GM12875 (cell line): ENCODE data around the gene MIB1.

Experiments used
- H3K4me3 ChIP-seq: one replicate; pipeline ENCODE4 v1.5.1; 2011; ENCODE audit warnings: low read depth, low read length, control low read depth
- CTCF ChIP-seq: IDR thresholded peaks from 2 replicates; pipeline ENCODE4 v1.5.1; 2011; ENCODE audit warnings: low read depth, mild to moderate bottlenecking, control low read depth, inconsistent platforms, low read length, moderate library complexity, borderline replicate concordance; ENCODE audit not compliant: insufficient read depth

The MIB1 gene

GRCh38 chr18:21760321-21760720, 19.7 kb downstream of the MIB1 start:
- H3K4me3 ChIP-seq, result no peak overlapping the region
- TF ChIP-seq CTCF, result no peak

GRCh38 chr18:21761471-21762115, 21.0 kb downstream of the MIB1 start:
- H3K4me3 ChIP-seq, result no peak overlapping the region
- no peak for TF ChIP-seq CTCF

- H3K4me3 ChIP-seq, result no peak overlapping the region
- TF ChIP-seq CTCF, result no peak
Measured at GRCh38 chr18:21762181-21762772, 21.7 kb downstream of the MIB1 start.

GRCh38 chr18:21763846-21764646, 23.5 kb downstream of the MIB1 start:
- no peak overlapping the region for H3K4me3 ChIP-seq
- TF ChIP-seq CTCF, result no peak

- H3K4me3 ChIP-seq, result no peak overlapping the region
- TF ChIP-seq CTCF, result no peak
Measured at GRCh38 chr18:21769206-21769605, 28.6 kb downstream of the MIB1 start.

GRCh38 chr18:21774722-21775121, 34.1 kb downstream of the MIB1 start:
- TF ChIP-seq CTCF, result no peak
- no peak overlapping the region for H3K4me3 ChIP-seq
